GM06990 (cell line): ENCODE results near the gene EDDM13.

Source experiments
- DNase-seq: peaks from one replicate; pipeline ENCODE4 v3.0.0-alpha.2; 2011; ENCODE audit not compliant: insufficient read length; ENCODE audit errors: extremely low read depth
- H3K27me3 ChIP-seq: replicated peaks from 2 replicates; pipeline ENCODE4 v1.6.0; 2011; ENCODE audit warnings: low read length; ENCODE audit not compliant: control insufficient read depth, insufficient read depth
- H3K36me3 ChIP-seq: 2 replicates; pipeline ENCODE4 v1.5.1; 2011; ENCODE audit warnings: low read length; ENCODE audit not compliant: control insufficient read depth, insufficient read depth
- H3K4me3 ChIP-seq: replicated peaks from 2 replicates; pipeline ENCODE4 v1.5.1; 2011; ENCODE audit warnings: low read depth, mild to moderate bottlenecking, control low read depth, low read length
- CTCF ChIP-seq: IDR thresholded peaks from 2 replicates; pipeline ENCODE4 v1.5.1; 2011; ENCODE audit warnings: low read length, control low read depth, mild to moderate bottlenecking, inconsistent platforms; ENCODE audit not compliant: insufficient read depth, poor library complexity, severe bottlenecking

Gene EDDM13

DNA sequence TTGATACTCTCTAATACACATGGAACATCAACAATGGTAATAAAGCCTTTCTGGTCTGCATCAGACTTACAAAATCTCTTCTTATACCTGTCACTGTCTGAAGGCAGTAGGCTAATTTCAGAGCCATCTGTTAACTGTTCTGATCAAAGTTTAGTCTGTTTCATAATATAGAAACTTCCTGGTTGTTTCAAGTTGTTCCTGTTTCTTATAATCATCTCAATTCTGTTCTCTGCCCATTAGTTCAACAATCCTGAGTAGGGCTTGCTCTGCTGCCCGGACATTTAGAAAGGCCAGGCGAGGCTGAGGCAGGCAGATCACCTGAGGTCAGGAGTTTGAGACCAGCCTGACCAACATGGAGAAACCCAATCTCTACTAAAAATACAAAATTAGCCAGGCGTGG, 47.4 kb downstream of the EDDM13 start:
- TF ChIP-seq CTCF = no peak
- DNase-seq = no peak
- no peaks in the 10 kb centered on the region for H3K36me3 ChIP-seq
- no peak overlapping the region for H3K4me3 ChIP-seq
- no peaks in the 10 kb centered on the region for H3K27me3 ChIP-seq

- no peak for TF ChIP-seq CTCF
- H3K4me3 ChIP-seq = no peak overlapping the region
- no peak for DNase-seq
Observed at GRCh38 chr19:56321254-56321988, 48.9 kb downstream of the EDDM13 start.

DNA sequence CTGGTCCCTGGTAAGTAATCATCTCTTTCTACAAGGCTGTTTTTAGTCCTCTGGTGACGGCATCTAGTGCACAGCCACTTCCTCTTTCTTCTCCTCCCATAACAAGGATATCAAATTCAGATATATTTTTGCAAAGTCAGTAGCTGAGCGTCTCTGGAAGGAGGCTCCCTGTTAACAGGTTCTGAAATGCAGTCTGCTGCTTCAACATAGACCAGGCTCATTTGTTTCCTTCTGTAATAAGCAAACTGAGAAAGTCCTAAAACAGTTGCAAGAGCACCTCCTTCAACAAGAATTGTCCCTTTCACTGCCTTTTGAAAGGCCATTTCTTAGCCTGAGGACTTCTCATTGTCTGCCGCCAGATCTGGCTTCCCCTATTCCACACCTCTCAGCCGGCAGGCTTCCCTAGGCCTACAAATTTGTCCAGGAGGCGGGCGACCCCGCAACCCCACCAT, 49.5 kb downstream of the EDDM13 start:
- DNase-seq = no peak
- Histone ChIP-seq H3K4me3 (no peak overlapping the region), H3K27me3 (no peaks in the 10 kb centered on the region), H3K36me3 (no peaks in the 10 kb centered on the region)
- no peak for TF ChIP-seq CTCF

More at GRCh38 chr19:56321254-56321988, 48.9 kb downstream of the EDDM13 start:
- Histone ChIP-seq H3K27me3 (no peaks in the 10 kb centered on the region), H3K36me3 (no peaks in the 10 kb centered on the region)

GRCh38 chr19:56324436-56324835, 51.9 kb downstream of the EDDM13 start:
- no peaks in the 10 kb centered on the region for H3K36me3 ChIP-seq
- H3K4me3 ChIP-seq = no peak overlapping the region
- TF ChIP-seq CTCF = no peak
- H3K27me3 ChIP-seq = no peaks in the 10 kb centered on the region
- DNase-seq = no peak

DNA sequence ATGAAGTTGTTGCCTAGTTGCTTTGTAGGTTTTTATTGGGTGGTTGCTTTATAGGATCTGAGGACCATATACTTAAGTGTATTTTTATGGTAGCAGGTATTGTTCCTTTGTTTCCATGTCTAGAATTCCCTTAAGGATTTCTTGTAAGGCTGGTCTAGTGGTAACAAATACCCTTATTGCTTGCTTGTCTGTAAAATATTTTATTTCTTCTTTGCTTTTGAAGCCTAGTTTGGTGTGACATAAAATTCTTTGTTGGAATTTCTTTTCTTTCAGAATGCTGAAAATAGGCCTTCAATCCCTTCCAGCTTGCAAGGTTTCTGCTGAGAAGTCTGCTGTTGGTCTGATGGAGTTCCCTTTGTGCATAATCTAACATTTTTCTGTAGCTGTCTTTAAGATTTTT, 60.1 kb downstream of the EDDM13 start:
- no peaks in the 10 kb centered on the region for H3K27me3 ChIP-seq
- H3K4me3 ChIP-seq = no peak overlapping the region
- H3K36me3 ChIP-seq = no peaks in the 10 kb centered on the region
- no peak for DNase-seq
- no peak for TF ChIP-seq CTCF
